K562 (cell line): Measurements from ENCODE around the gene EPM2A. TPM values are rescaled to one million over a fixed set of nuclear protein-coding genes. Genes with fewer than 3 reads are reported as not detected.

Experiments
- BMI1 ChIP-seq: fragments of 150-350 bp; IDR thresholded peaks from 2 replicates; pipeline ENCODE4 v1.6.1; 2014; ENCODE audit warnings: low read length
- DACH1 ChIP-seq: fragments of 450-650 bp; IDR thresholded peaks from 2 replicates; pipeline ENCODE4 v1.6.1; 2018; ENCODE audit not compliant: partially characterized antibody
- DEAF1 ChIP-seq: fragments of 450-650 bp; formaldehyde crosslinking; IDR thresholded peaks from 2 replicates; pipeline ENCODE4 v1.4.0; 2020; ENCODE audit warnings: mild to moderate bottlenecking, moderate library complexity
- HDAC8 ChIP-seq: fragments of 450-650 bp; IDR thresholded peaks from 2 replicates; pipeline ENCODE4 v1.6.1; 2016; ENCODE audit warnings: mild to moderate bottlenecking, missing genetic modification characterization, moderate library complexity, missing compliant biosample characterization
- HEY1 ChIP-seq: fragments of 250-450 bp; sonication (Bioruptor Pico); IDR thresholded peaks from 2 replicates; pipeline ENCODE4 v1.5.0; 2020; ENCODE audit warnings: mild to moderate bottlenecking, moderate library complexity, borderline replicate concordance
- HMG20B ChIP-seq: fragments of 250-450 bp; sonication (Bioruptor Pico); IDR thresholded peaks from 2 replicates; pipeline ENCODE4 v1.5.0; 2021; ENCODE audit warnings: mild to moderate bottlenecking
- KDM2B ChIP-seq: fragments of 250-450 bp; sonication (Bioruptor Pico); IDR thresholded peaks from 2 replicates; pipeline ENCODE4 v1.8.0; 2021; ENCODE audit warnings: mild to moderate bottlenecking, moderate library complexity
- MAX ChIP-seq: sonication (generic); formaldehyde crosslinking; IDR thresholded peaks from 2 replicates; pipeline ENCODE4 v1.9.0; 2022; ENCODE audit warnings: mild to moderate bottlenecking, missing genetic modification reagents
- MBD2 ChIP-seq: sonication (generic); IDR thresholded peaks from 2 replicates; pipeline ENCODE4 v1.6.1; 2016; ENCODE audit warnings: low read depth, borderline replicate concordance
- NR2C2 ChIP-seq, 2 experiments: fragments of 200-800 bp in 1 of 2; sonication (Bioruptor generic) in 1 of 2; sonication (generic) in 1 of 2; formaldehyde crosslinking in 1 of 2; IDR thresholded peaks; 2 replicates each; pipeline versions ENCODE4 v1.6.1 to v1.8.0; 2016 to 2022; ENCODE audit warnings: mild to moderate bottlenecking in 1 of 2, missing compliant biosample characterization in 1 of 2, missing genetic modification characterization in 1 of 2, missing genetic modification reagents in 1 of 2
- POLR3G ChIP-seq: IDR thresholded peaks from 2 replicates; pipeline ENCODE4 v1.6.1; 2011; ENCODE audit not compliant: insufficient read length, insufficient replicate concordance; ENCODE audit errors: extremely low read depth
- RB1 ChIP-seq: fragments of 450-650 bp; IDR thresholded peaks from 2 replicates; pipeline ENCODE4 v1.6.1; 2017; ENCODE audit warnings: low read depth, mild to moderate bottlenecking
- SRSF1 ChIP-seq: fragments of 200-400 bp; formaldehyde crosslinking; IDR thresholded peaks from 2 replicates; pipeline ENCODE4 v1.6.1; 2017; ENCODE audit warnings: mild to moderate bottlenecking, low read depth, low read length, moderate library complexity
- SRSF3 ChIP-seq: fragments of 200-400 bp; formaldehyde crosslinking; IDR thresholded peaks from 2 replicates; pipeline ENCODE4 v1.6.1; 2016; ENCODE audit warnings: mild to moderate bottlenecking, low read length, moderate library complexity; ENCODE audit not compliant: insufficient read depth
- TSC22D4 ChIP-seq: fragments of 450-650 bp; IDR thresholded peaks from 2 replicates; pipeline ENCODE4 v1.6.1; 2016; ENCODE audit warnings: missing genetic modification characterization, missing biosample characterization, control low read depth
- ZFPM2 ChIP-seq: fragments of 250-450 bp; sonication (Bioruptor Pico); IDR thresholded peaks from 2 replicates; pipeline ENCODE4 v1.5.1; 2022; ENCODE audit warnings: mild to moderate bottlenecking
- ZNF133 ChIP-seq: fragments of 250-450 bp; sonication (Bioruptor Pico); IDR thresholded peaks from 2 replicates; pipeline ENCODE4 v1.4.0; 2020; ENCODE audit warnings: mild to moderate bottlenecking
- ZNF184 ChIP-seq: sonication (generic); formaldehyde crosslinking; IDR thresholded peaks from 2 replicates; pipeline ENCODE4 v1.5.0; 2020; ENCODE audit warnings: missing genetic modification reagents
- ZNF239 ChIP-seq: fragments of 250-450 bp; sonication (Bioruptor Pico); IDR thresholded peaks from 2 replicates; pipeline ENCODE4 v1.4.0; 2020; ENCODE audit warnings: mild to moderate bottlenecking
- ZNF57 ChIP-seq: fragments of 450-650 bp; formaldehyde crosslinking; IDR thresholded peaks from 2 replicates; pipeline ENCODE4 v1.4.0; 2020; ENCODE audit warnings: mild to moderate bottlenecking, moderate library complexity
- polyA plus RNA-seq, 8 experiments: library from polyadenylated mRNA; depleted of rRNA in 4 of 8; stranded (reverse) in 5 of 8; unstranded in 3 of 8; fragments of >200 nt; fragmentation: Nextera tagmentation in 2 of 8; fragmentation: Illumina TruSeq in 1 of 8; extraction: Ambion mirVana in 2 of 8; extraction: Trizol in 1 of 8; gene quantifications; 2 replicates each; pipeline versions ENCODE4 v1.2.1 to v1.2.3, GENCODE V29; 2011 to 2014; ENCODE audit warnings: inconsistent platforms in 1 of 8, missing spikeins in 1 of 8
- total RNA-seq, 7 experiments: library from RNA; depleted of rRNA in 6 of 7; stranded (reverse); fragments of >200 nt in 6 of 7; fragmentation: Illumina TruSeq in 2 of 7; extraction: Trizol in 2 of 7; gene quantifications; 2 replicates each; pipeline versions ENCODE4 v1.2.1 to v1.2.3, GENCODE V29; 2011 to 2021; ENCODE audit warnings: low replicate concordance in 1 of 7
- TF ChIP-seq, protein P1 (sequence below): sonication (generic); formaldehyde crosslinking; IDR thresholded peaks from 2 replicates; pipeline ENCODE4 v1.8.1; 2023; ENCODE audit warnings: mild to moderate bottlenecking, missing genetic modification reagents
- TF ChIP-seq, protein P2 (sequence below): fragments of 250-450 bp; sonication (Bioruptor Pico); IDR thresholded peaks from 2 replicates; pipeline ENCODE4 v1.5.0; 2021; ENCODE audit warnings: mild to moderate bottlenecking, moderate library complexity

EPM2A gene
- total and polyA plus RNA-seq, 9 of the 15 experiments (the other 6 are each of a cell fraction or from before 2014, with no cell fraction given) = 0.35 to 5.3 (median 2.5) TPM

GRCh38 chr6:145735356-145736165 lies at the start of gene EPM2A (continued):
- TF ChIP-seq, protein P1, sequence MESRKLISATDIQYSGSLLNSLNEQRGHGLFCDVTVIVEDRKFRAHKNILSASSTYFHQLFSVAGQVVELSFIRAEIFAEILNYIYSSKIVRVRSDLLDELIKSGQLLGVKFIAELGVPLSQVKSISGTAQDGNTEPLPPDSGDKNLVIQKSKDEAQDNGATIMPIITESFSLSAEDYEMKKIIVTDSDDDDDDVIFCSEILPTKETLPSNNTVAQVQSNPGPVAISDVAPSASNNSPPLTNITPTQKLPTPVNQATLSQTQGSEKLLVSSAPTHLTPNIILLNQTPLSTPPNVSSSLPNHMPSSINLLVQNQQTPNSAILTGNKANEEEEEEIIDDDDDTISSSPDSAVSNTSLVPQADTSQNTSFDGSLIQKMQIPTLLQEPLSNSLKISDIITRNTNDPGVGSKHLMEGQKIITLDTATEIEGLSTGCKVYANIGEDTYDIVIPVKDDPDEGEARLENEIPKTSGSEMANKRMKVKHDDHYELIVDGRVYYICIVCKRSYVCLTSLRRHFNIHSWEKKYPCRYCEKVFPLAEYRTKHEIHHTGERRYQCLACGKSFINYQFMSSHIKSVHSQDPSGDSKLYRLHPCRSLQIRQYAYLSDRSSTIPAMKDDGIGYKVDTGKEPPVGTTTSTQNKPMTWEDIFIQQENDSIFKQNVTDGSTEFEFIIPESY (CRISPR knock-in tag) = peak; percentile 68
- no peak for TF ChIP-seq ZNF133 (CRISPR knock-in tag)
- TF ChIP-seq POLR3G = no peak
- TF ChIP-seq DEAF1 = no peak
- TF ChIP-seq MBD2 = no peak
- no peak for TF ChIP-seq KDM2B (CRISPR knock-in tag)
- TF ChIP-seq SRSF1 = no peak
- TF ChIP-seq ZFPM2 = no peak
- no peak for TF ChIP-seq HMG20B (CRISPR knock-in tag)
- no peak for TF ChIP-seq DACH1
- TF ChIP-seq ZNF57 (CRISPR knock-in tag) = no peak
- no peak for TF ChIP-seq BMI1
- TF ChIP-seq NR2C2 (CRISPR knock-in tag; IDR thresholded peaks at IDR 0.05) = no peak; the same call in 1 of the 2 replicates
- no peak; the same call in none of the 2 replicates for TF ChIP-seq NR2C2 (tag; IDR thresholded peaks at IDR 0.05)
- TF ChIP-seq TSC22D4 (tag) = no peak
- no peak; the same call in 1 of the 2 replicates for TF ChIP-seq HEY1
- peak; percentile 97 for TF ChIP-seq MAX (CRISPR knock-in tag)
- no peak for TF ChIP-seq ZNF184 (CRISPR knock-in tag)
- TF ChIP-seq HDAC8 = no peak
- TF ChIP-seq, protein P2, sequence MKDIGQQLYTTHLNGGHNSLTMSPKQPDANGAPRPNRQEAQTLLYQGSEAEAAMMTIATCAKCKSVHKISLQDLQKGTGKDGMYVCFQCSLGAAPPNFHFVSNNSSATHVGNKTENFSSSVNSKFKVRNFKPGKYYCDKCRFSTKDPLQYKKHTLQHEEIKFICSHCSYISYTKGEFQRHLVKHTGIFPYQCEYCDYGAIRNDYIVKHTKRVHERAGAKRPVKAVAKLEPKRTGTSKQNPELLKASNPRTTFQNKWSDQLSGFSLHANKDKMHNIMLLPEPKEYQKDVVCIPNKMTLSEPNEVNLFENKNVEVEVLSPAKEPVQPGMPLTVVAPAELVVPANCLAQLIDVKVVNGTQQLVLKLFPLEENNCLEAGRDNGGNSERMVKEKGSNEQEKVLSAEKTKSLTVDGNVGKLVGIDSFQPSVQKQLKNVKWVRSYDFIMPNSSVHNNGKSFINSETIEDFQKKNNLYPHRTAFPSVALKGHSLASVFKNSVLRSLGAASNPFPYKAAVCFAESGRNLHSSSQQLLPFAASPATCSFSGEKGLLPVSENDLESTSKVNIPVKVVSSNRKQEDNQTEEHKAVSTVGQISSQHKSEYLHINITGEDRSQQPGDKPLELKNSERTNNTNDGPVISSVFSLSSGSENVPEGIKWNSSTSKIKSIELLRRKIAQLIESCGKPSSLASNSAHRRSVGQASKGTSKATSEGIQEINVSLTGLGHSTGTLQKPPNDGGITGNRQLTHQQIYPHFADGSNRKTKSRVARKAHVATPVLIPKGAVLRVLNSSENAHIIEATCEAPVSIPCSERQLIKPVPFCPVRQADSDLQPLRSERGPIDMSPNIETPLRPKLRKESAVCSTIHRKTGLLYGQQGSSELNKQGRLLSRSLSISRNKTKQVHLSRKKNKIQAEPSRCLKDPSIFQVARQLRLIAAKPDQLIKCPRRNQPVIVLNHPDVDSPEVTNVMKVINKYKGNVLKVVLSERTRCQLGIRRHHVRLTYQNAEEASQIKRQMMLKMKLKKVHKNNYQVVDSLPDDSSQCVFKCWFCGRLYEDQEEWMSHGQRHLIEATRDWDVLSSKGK (CRISPR knock-in tag) = no peak
- TF ChIP-seq ZNF239 (CRISPR knock-in tag) = no peak
- no peak for TF ChIP-seq SRSF3
- TF ChIP-seq RB1 = peak; percentile 71
